Activated naive CD4-positive, alpha-beta T cell treated with anti-CD3 and anti-CD28 coated beads for 36 hours (primary cell): ENCODE measurements around the gene GPR18. TPM values are rescaled to one million over a fixed set of nuclear protein-coding genes. Genes with fewer than 3 reads are reported as not detected.
A peak's percentile ranks its signal among the peaks of the same experiment; 100 is the strongest.

Experiments used
- CTCF ChIA-PET: fragments of 350-600 bp; sonication (Branson Sonifier 250); formaldehyde crosslinking; loops from one replicate; lab custom pipeline; 2021; ENCODE audit warnings: antibody characterized with exemption; lab: Charles Lee
- DNase-seq: peaks from one replicate; pipeline ENCODE4 v3.0.0-alpha.2; 2020
- H3K27ac Mint-ChIP-seq: one replicate; pipeline ENCODE4 v1.8.0; 2021; ENCODE audit warnings: mild to moderate bottlenecking, mixed read lengths
- H3K27me3 Mint-ChIP-seq: one replicate; pipeline ENCODE4 v1.8.0; 2021; ENCODE audit warnings: low read depth, mixed read lengths
- H3K36me3 Mint-ChIP-seq: one replicate; pipeline ENCODE4 v1.8.0; 2021; ENCODE audit warnings: low read depth, mixed read lengths
- H3K4me1 Mint-ChIP-seq: one replicate; pipeline ENCODE4 v1.8.0; 2021; ENCODE audit warnings: low read depth, mixed read lengths
- H3K4me3 Mint-ChIP-seq: one replicate; pipeline ENCODE4 v1.8.0; 2021; ENCODE audit warnings: mild to moderate bottlenecking, moderate library complexity, mixed read lengths
- H3K9me3 Mint-ChIP-seq: one replicate; pipeline ENCODE4 v1.8.0; 2021; ENCODE audit warnings: mixed read lengths
- intact Hi-C: fragments of 100-400 bp; cut with micrococcal nuclease; formaldehyde crosslinking; loops from one replicate; pipeline ENCODE4 v1.15.1; 2023
- total RNA-seq, 2 experiments: library from RNA; stranded (reverse); gene quantifications; one replicate each; pipeline ENCODE4 v1.2.3, GENCODE V29; 2021

GPR18 gene
- total RNA-seq, 2 experiments from 2014 or later, result 2.4 TPM

- intact Hi-C loops, result no loop called here
- H3K27ac Mint-ChIP-seq, result no peak overlapping the region
- peaks cover 24% of the 10 kb centered on the region for H3K36me3 Mint-ChIP-seq
- DNase-seq, result no peak
- CTCF ChIA-PET, result interaction anchor here (1.0 to 1.5 kb wide), 2 partner anchors 109 to 158 kb away, joined by 6 read pairs; no protein-coding TSS in a partner anchor
- H3K27me3 Mint-ChIP-seq, result no peaks in the 10 kb centered on the region
- peaks cover 94% of the 10 kb centered on the region for H3K4me1 Mint-ChIP-seq
- H3K4me3 Mint-ChIP-seq, result no peak overlapping the region
- H3K9me3 Mint-ChIP-seq, result no peaks in the 10 kb centered on the region
Observed at GRCh38 chr13:99278200-99278599, 20.0 kb upstream of the GPR18 start.

GRCh38 chr13:99277629-99278028, 19.4 kb upstream of the GPR18 start:
- Mint-ChIP-seq H3K27me3 (no peaks in the 10 kb centered on the region), H3K36me3 (peaks cover 27% of the 10 kb centered on the region), H3K4me3 (no peak overlapping the region), H3K4me1 (peaks cover 93% of the 10 kb centered on the region), H3K9me3 (peaks cover 2% of the 10 kb centered on the region), H3K27ac (no peak overlapping the region)
- no peak for DNase-seq
- intact Hi-C loops, result no loop called here
- CTCF ChIA-PET, result interaction anchor here (1.0 kb wide), 1 partner anchor 159 kb away, joined by 6 read pairs; no protein-coding TSS in a partner anchor

- CTCF ChIA-PET, result interaction anchor here (11.9 kb wide), 1 partner anchor 160 kb away, joined by 302 read pairs; no protein-coding TSS in a partner anchor
- Mint-ChIP-seq H3K4me1 (peaks cover 93% of the 10 kb centered on the region), H3K36me3 (peaks cover 37% of the 10 kb centered on the region), H3K27me3 (no peaks in the 10 kb centered on the region), H3K27ac (no peak overlapping the region), H3K4me3 (no peak overlapping the region), H3K9me3 (peaks cover 5% of the 10 kb centered on the region)
- DNase-seq, result no peak
- intact Hi-C loops, result no loop called here
Observed at GRCh38 chr13:99276706-99277105, 18.5 kb upstream of the GPR18 start.

GRCh38 chr13:99275093-99275469, 16.9 kb upstream of the GPR18 start:
- peaks cover 93% of the 10 kb centered on the region for H3K4me1 Mint-ChIP-seq
- H3K36me3 Mint-ChIP-seq, result peaks cover 37% of the 10 kb centered on the region
- no peaks in the 10 kb centered on the region for H3K27me3 Mint-ChIP-seq
- DNase-seq, result peak; percentile 76
- intact Hi-C loops, result loop anchor here (1.0 to 2.0 kb wide), 4 partner anchors 13 to 96 kb away; no protein-coding TSS in a partner anchor
- H3K4me3 Mint-ChIP-seq, result no peak overlapping the region
- H3K27ac Mint-ChIP-seq, result peak overlapping the region; percentile 54
- peaks cover 5% of the 10 kb centered on the region for H3K9me3 Mint-ChIP-seq
- CTCF ChIA-PET, result interaction anchor here (0.6 to 11.9 kb wide), 9 partner anchors 9 to 162 kb away, joined by 3 to 302 read pairs (median 4); no protein-coding TSS in a partner anchor

GRCh38 chr13:99273128-99273527, 14.9 kb upstream of the GPR18 start:
- intact Hi-C loops, result loop anchor here (1.0 kb wide), 1 partner anchor 8 kb away; no protein-coding TSS in a partner anchor
- H3K4me3 Mint-ChIP-seq, result no peak overlapping the region
- no peaks in the 10 kb centered on the region for H3K27me3 Mint-ChIP-seq
- CTCF ChIA-PET, result interaction anchor here (0.7 to 11.9 kb wide), 4 partner anchors 16 to 164 kb away, joined by 3 to 302 read pairs (median 90); no protein-coding TSS in a partner anchor
- H3K27ac Mint-ChIP-seq, result peak overlapping the region; percentile 7
- H3K4me1 Mint-ChIP-seq, result peaks cover 82% of the 10 kb centered on the region
- no peak for DNase-seq
- H3K9me3 Mint-ChIP-seq, result peaks cover 5% of the 10 kb centered on the region
- peaks cover 29% of the 10 kb centered on the region for H3K36me3 Mint-ChIP-seq

- Mint-ChIP-seq H3K27ac (peak overlapping the region; percentile 21), H3K36me3 (peaks cover 27% of the 10 kb centered on the region), H3K27me3 (no peaks in the 10 kb centered on the region), H3K4me1 (peaks cover 77% of the 10 kb centered on the region), H3K4me3 (no peak overlapping the region), H3K9me3 (peaks cover 5% of the 10 kb centered on the region)
- CTCF ChIA-PET, result interaction anchor here (0.6 to 11.9 kb wide), 7 partner anchors 16 to 165 kb away, joined by 3 to 302 read pairs (median 5); no protein-coding TSS in a partner anchor
- no peak for DNase-seq
- intact Hi-C loops, result no loop called here
Observed at GRCh38 chr13:99272481-99272880, 14.3 kb upstream of the GPR18 start.

GRCh38 chr13:99271249-99271648, 13.1 kb upstream of the GPR18 start:
- peak overlapping the region; percentile 21 for H3K27ac Mint-ChIP-seq
- H3K4me3 Mint-ChIP-seq, result no peak overlapping the region
- H3K27me3 Mint-ChIP-seq, result no peaks in the 10 kb centered on the region
- H3K36me3 Mint-ChIP-seq, result peaks cover 27% of the 10 kb centered on the region
- H3K9me3 Mint-ChIP-seq, result peaks cover 5% of the 10 kb centered on the region
- peaks cover 73% of the 10 kb centered on the region for H3K4me1 Mint-ChIP-seq
- CTCF ChIA-PET, result interaction anchor here (0.6 to 11.9 kb wide), 20 partner anchors 9 to 166 kb away, joined by 3 to 302 read pairs (median 10); partner anchors contain the start of gene UBAC2
- no peak for DNase-seq
- intact Hi-C loops, result loop anchor here (2.0 kb wide), 1 partner anchor 36 kb away; the partner anchor contains the start of gene GPR183

GRCh38 chr13:99270518-99270917, 12.3 kb upstream of the GPR18 start:
- no peaks in the 10 kb centered on the region for H3K27me3 Mint-ChIP-seq

GRCh38 chr13:99269627-99270241, 11.6 kb upstream of the GPR18 start:
- Mint-ChIP-seq H3K36me3 (peaks cover 25% of the 10 kb centered on the region), H3K4me1 (peaks cover 69% of the 10 kb centered on the region), H3K4me3 (no peak overlapping the region), H3K27ac (peak overlapping the region; percentile 16), H3K27me3 (no peaks in the 10 kb centered on the region), H3K9me3 (peaks cover 5% of the 10 kb centered on the region)
- intact Hi-C loops, result loop anchor here (1.0 to 5.0 kb wide), 11 partner anchors 37 to 607 kb away; partner anchors contain the start of gene GPR183
- peak; percentile 44 for DNase-seq
- CTCF ChIA-PET, result interaction anchor here (0.6 to 11.9 kb wide), 61 partner anchors 9 to 420 kb away, joined by 3 to 302 read pairs (median 5); partner anchors contain the start of genes GPR18, GPR183 and UBAC2

More at GRCh38 chr13:99270518-99270917, 12.3 kb upstream of the GPR18 start:
- Mint-ChIP-seq H3K4me3 (no peak overlapping the region), H3K36me3 (peaks cover 28% of the 10 kb centered on the region), H3K9me3 (peaks cover 5% of the 10 kb centered on the region), H3K4me1 (peaks cover 70% of the 10 kb centered on the region), H3K27ac (peak overlapping the region; percentile 16)
- DNase-seq, result no peak
- CTCF ChIA-PET, result interaction anchor here (0.6 to 11.9 kb wide), 34 partner anchors 10 to 420 kb away, joined by 3 to 302 read pairs (median 8); partner anchors contain the start of genes GPR183 and UBAC2
- intact Hi-C loops, result loop anchor here (1.0 to 2.0 kb wide), 3 partner anchors 36 to 228 kb away; partner anchors contain the start of gene GPR183

GRCh38 chr13:99268822-99269221, 10.6 kb upstream of the GPR18 start:
- H3K27me3 Mint-ChIP-seq, result no peaks in the 10 kb centered on the region
- intact Hi-C loops, result loop anchor here (1.0 to 5.0 kb wide), 8 partner anchors 82 to 607 kb away; no protein-coding TSS in a partner anchor
- H3K4me1 Mint-ChIP-seq, result peaks cover 69% of the 10 kb centered on the region
- DNase-seq, result no peak
- peaks cover 5% of the 10 kb centered on the region for H3K9me3 Mint-ChIP-seq
- no peak overlapping the region for H3K4me3 Mint-ChIP-seq
- H3K27ac Mint-ChIP-seq, result no peak overlapping the region
- CTCF ChIA-PET, result interaction anchor here (0.6 to 11.9 kb wide), 45 partner anchors 8 to 237 kb away, joined by 3 to 302 read pairs (median 6); partner anchors contain the start of genes GPR18 and UBAC2
- H3K36me3 Mint-ChIP-seq, result peaks cover 20% of the 10 kb centered on the region

- Mint-ChIP-seq H3K4me1 (peaks cover 68% of the 10 kb centered on the region), H3K4me3 (no peak overlapping the region), H3K9me3 (peaks cover 5% of the 10 kb centered on the region), H3K36me3 (peaks cover 20% of the 10 kb centered on the region), H3K27me3 (no peaks in the 10 kb centered on the region), H3K27ac (no peak overlapping the region)
- CTCF ChIA-PET, result interaction anchor here (0.9 to 11.9 kb wide), 15 partner anchors 10 to 169 kb away, joined by 3 to 302 read pairs (median 9); partner anchors contain the start of genes GPR18 and UBAC2
- no peak for DNase-seq
- intact Hi-C loops, result loop anchor here (5.0 kb wide), 3 partner anchors 391 to 606 kb away; no protein-coding TSS in a partner anchor
Observed at GRCh38 chr13:99267927-99268326, 9.7 kb upstream of the GPR18 start.

GRCh38 chr13:99266827-99267226, 8.6 kb upstream of the GPR18 start:
- peaks cover 12% of the 10 kb centered on the region for H3K36me3 Mint-ChIP-seq
- peaks cover 62% of the 10 kb centered on the region for H3K4me1 Mint-ChIP-seq
- H3K9me3 Mint-ChIP-seq, result no peaks in the 10 kb centered on the region
- H3K27ac Mint-ChIP-seq, result no peak overlapping the region
- CTCF ChIA-PET, result interaction anchor here (0.6 to 11.9 kb wide), 31 partner anchors 8 to 615 kb away, joined by 3 to 302 read pairs (median 5); partner anchors contain the start of genes GPR18 and UBAC2
- no peaks in the 10 kb centered on the region for H3K27me3 Mint-ChIP-seq
- no peak overlapping the region for H3K4me3 Mint-ChIP-seq
- no peak for DNase-seq
- intact Hi-C loops, result loop anchor here (5.0 kb wide), 3 partner anchors 390 to 605 kb away; no protein-coding TSS in a partner anchor
